SK-N-SH treated with all-trans-retinoic acid at 6 μM for 48 hours (cell line): Measurements from ENCODE around the gene CDC20.

ENCODE experiments used
- ATAC-seq: fragments of 200-7000 bp; cut with Tn5 transposase; 3 replicates; pipeline ENCODE4 v1.9.1; 2020; ENCODE audit warnings: mild to moderate bottlenecking, moderate library complexity
- ARNTL ChIP-seq: fragments of 450-650 bp; formaldehyde crosslinking; IDR thresholded peaks from 2 replicates; pipeline ENCODE4 v1.5.0; 2020; ENCODE audit warnings: low read depth, mild to moderate bottlenecking, moderate library complexity, borderline replicate concordance
- BACH2 ChIP-seq: fragments of 250-450 bp; sonication (Bioruptor Pico); IDR thresholded peaks from 2 replicates; pipeline ENCODE4 v1.9.0; 2021; ENCODE audit warnings: mild to moderate bottlenecking, borderline replicate concordance
- CREB5 ChIP-seq: fragments of 250-450 bp; sonication (Bioruptor Pico); IDR thresholded peaks from 2 replicates; pipeline ENCODE4 v1.5.1; 2020; ENCODE audit warnings: low read depth, mild to moderate bottlenecking, moderate library complexity
- CSDC2 ChIP-seq: fragments of 250-450 bp; sonication (Bioruptor Pico); IDR thresholded peaks from 2 replicates; pipeline ENCODE4 v1.5.0; 2020; ENCODE audit warnings: mild to moderate bottlenecking, moderate library complexity
- CSRNP3 ChIP-seq: fragments of 250-450 bp; sonication (Bioruptor Pico); IDR thresholded peaks from 2 replicates; pipeline ENCODE4 v1.5.1; 2021; ENCODE audit warnings: mild to moderate bottlenecking, moderate library complexity
- ESRRG ChIP-seq: fragments of 250-450 bp; sonication (Bioruptor Pico); IDR thresholded peaks from 2 replicates; pipeline ENCODE4 v1.6.1; 2021; ENCODE audit warnings: mild to moderate bottlenecking
- GLIS3 ChIP-seq: fragments of 250-450 bp; sonication (Bioruptor Pico); IDR thresholded peaks from 2 replicates; pipeline ENCODE4 v1.5.0; 2020; ENCODE audit warnings: mild to moderate bottlenecking, moderate library complexity
- ISL1 ChIP-seq: fragments of 250-450 bp; sonication (Bioruptor Pico); IDR thresholded peaks from 2 replicates; pipeline ENCODE4 v2.1.2; 2022; ENCODE audit warnings: mild to moderate bottlenecking, moderate library complexity
- OSR1 ChIP-seq: fragments of 250-450 bp; sonication (Bioruptor Pico); IDR thresholded peaks from 2 replicates; pipeline ENCODE4 v1.8.0; 2022; ENCODE audit warnings: moderate library complexity, mild to moderate bottlenecking, inconsistent platforms
- PATZ1 ChIP-seq: fragments of 250-450 bp; sonication (Bioruptor Pico); IDR thresholded peaks from 2 replicates; pipeline ENCODE4 v1.8.0; 2020; ENCODE audit warnings: mild to moderate bottlenecking, moderate library complexity, borderline replicate concordance
- POU6F1 ChIP-seq: fragments of 250-450 bp; sonication (Bioruptor Pico); IDR thresholded peaks from 2 replicates; pipeline ENCODE4 v1.8.0; 2021; ENCODE audit warnings: low read depth, mild to moderate bottlenecking, moderate library complexity, borderline replicate concordance
- PPARA ChIP-seq: fragments of 250-450 bp; sonication (Bioruptor Pico); IDR thresholded peaks from 2 replicates; pipeline ENCODE4 v1.5.0; 2020; ENCODE audit warnings: mild to moderate bottlenecking, borderline replicate concordance
- RARB ChIP-seq: fragments of 250-450 bp; sonication (Bioruptor Pico); IDR thresholded peaks from 2 replicates; pipeline ENCODE4 v1.8.0; 2021; ENCODE audit warnings: mild to moderate bottlenecking, moderate library complexity
- SNAI2 ChIP-seq: fragments of 250-450 bp; sonication (Bioruptor Pico); IDR thresholded peaks from 2 replicates; pipeline ENCODE4 v1.5.0; 2020; ENCODE audit warnings: mild to moderate bottlenecking, moderate library complexity
- TCF4 ChIP-seq: fragments of 250-450 bp; sonication (Bioruptor Pico); IDR thresholded peaks from 2 replicates; pipeline ENCODE4 v1.8.0; 2021; ENCODE audit warnings: mild to moderate bottlenecking, moderate library complexity, borderline replicate concordance
- TOX ChIP-seq: fragments of 250-450 bp; sonication (Bioruptor Pico); IDR thresholded peaks from 2 replicates; pipeline ENCODE4 v1.8.0; 2021; ENCODE audit warnings: mild to moderate bottlenecking, moderate library complexity, borderline replicate concordance
- TSHZ2 ChIP-seq: fragments of 250-450 bp; sonication (Bioruptor Pico); IDR thresholded peaks from 2 replicates; pipeline ENCODE4 v1.5.0; 2020; ENCODE audit warnings: mild to moderate bottlenecking, moderate library complexity
- ZC3H10 ChIP-seq: fragments of 250-450 bp; sonication (Bioruptor Pico); IDR thresholded peaks from 2 replicates; pipeline ENCODE4 v1.5.1; 2021; ENCODE audit warnings: mild to moderate bottlenecking, moderate library complexity
- ZFP3 ChIP-seq: fragments of 250-450 bp; sonication (Bioruptor Pico); IDR thresholded peaks from 2 replicates; pipeline ENCODE4 v1.5.0; 2020; ENCODE audit warnings: mild to moderate bottlenecking, moderate library complexity
- ZFP30 ChIP-seq: fragments of 450-650 bp; formaldehyde crosslinking; IDR thresholded peaks from 2 replicates; pipeline ENCODE4 v1.5.0; 2022; ENCODE audit warnings: mild to moderate bottlenecking, moderate library complexity
- ZNF565 ChIP-seq: fragments of 450-650 bp; formaldehyde crosslinking; conservative IDR thresholded peaks from 2 replicates; pipeline ENCODE4 v1.5.0; 2020; ENCODE audit warnings: low read depth, mild to moderate bottlenecking, moderate library complexity
- ZNF70 ChIP-seq: fragments of 450-650 bp; formaldehyde crosslinking; IDR thresholded peaks from 2 replicates; pipeline ENCODE4 v1.5.0; 2020; ENCODE audit warnings: mild to moderate bottlenecking, moderate library complexity
- ZNF8 ChIP-seq: fragments of 450-650 bp; formaldehyde crosslinking; IDR thresholded peaks from 2 replicates; pipeline ENCODE4 v1.5.0; 2020; ENCODE audit warnings: mild to moderate bottlenecking, moderate library complexity

Gene CDC20

GRCh38 chr1:43345120-43345519 lies 13.7 kb upstream of the CDC20 start:
- ATAC-seq = no peak
- TF ChIP-seq ESRRG (no peak), CSRNP3 (CRISPR knock-in tag) (no peak), TOX (CRISPR knock-in tag) (no peak), TCF4 (CRISPR knock-in tag) (no peak), ZNF565 (CRISPR knock-in tag) (no peak), POU6F1 (no peak), ZNF70 (CRISPR knock-in tag) (no peak), ARNTL (CRISPR knock-in tag) (no peak), OSR1 (no peak), PPARA (CRISPR knock-in tag) (no peak), ZNF8 (CRISPR knock-in tag) (no peak), ZC3H10 (no peak), CREB5 (no peak), RARB (CRISPR knock-in tag) (no peak), BACH2 (CRISPR knock-in tag) (no peak), ZFP30 (CRISPR knock-in tag) (no peak), PATZ1 (no peak), GLIS3 (CRISPR knock-in tag) (no peak)
- TF ChIP-seq, all 23 proteins: peak for 0

- no peak for ATAC-seq
- TF ChIP-seq TOX (CRISPR knock-in tag) (no peak), ARNTL (CRISPR knock-in tag) (no peak), ISL1 (CRISPR knock-in tag) (no peak), ZFP3 (CRISPR knock-in tag) (no peak), OSR1 (no peak), ZNF565 (CRISPR knock-in tag) (no peak), ZNF70 (CRISPR knock-in tag) (no peak), ESRRG (no peak), ZFP30 (CRISPR knock-in tag) (no peak), BACH2 (CRISPR knock-in tag) (no peak), CSDC2 (no peak), PPARA (CRISPR knock-in tag) (no peak), CREB5 (no peak), TSHZ2 (CRISPR knock-in tag) (no peak), ZC3H10 (no peak), ZNF8 (CRISPR knock-in tag) (no peak), TCF4 (CRISPR knock-in tag) (no peak), CSRNP3 (CRISPR knock-in tag) (no peak), SNAI2 (CRISPR knock-in tag) (no peak)
Measured at GRCh38 chr1:43346636-43347035, 12.1 kb upstream of the CDC20 start.
